Panc1 (cell line): ENCODE results near the gene ARHGAP25. TPM values are rescaled to one million over a fixed set of nuclear protein-coding genes. Genes with fewer than 3 reads are reported as not detected.

Source experiments
- ATAC-seq: fragments of 200-7000 bp; cut with Tn5 transposase; 2 replicates; pipeline ENCODE4 v1.9.1; 2020; ENCODE audit warnings: mild to moderate bottlenecking, moderate library complexity
- BruUV-seq: library from RNA; stranded (reverse); fragments of 400-500 nt; replicated peaks from 2 replicates; lab custom pipeline; 2021; lab: Mats Ljungman, UMichigan
- CTCF ChIA-PET: fragments of 300-600 bp; sonication (Branson Sonifier 250); formaldehyde crosslinking; loops from one replicate; lab custom pipeline; 2022; ENCODE audit warnings: antibody characterized with exemption; lab: Charles Lee
- POLR2A ChIA-PET: fragments of 300-600 bp; sonication (Branson Sonifier 250); formaldehyde crosslinking; loops from one replicate; lab custom pipeline; 2022; ENCODE audit warnings: antibody characterized with exemption; lab: Charles Lee
- DNase-seq: peaks from one replicate; pipeline ENCODE4 v3.0.0-alpha.2; 2010; ENCODE audit warnings: low read depth, low spot score
- H3K27ac ChIP-seq: 2 replicates; pipeline ENCODE4 v1.5.1; 2011; ENCODE audit warnings: mild to moderate bottlenecking, low read length, inconsistent platforms
- H3K27me3 ChIP-seq: fragments of 200-500 bp; sonication (Bioruptor generic); 2 replicates; pipeline ENCODE4 v1.6.0; 2014; ENCODE audit warnings: low read length, inconsistent platforms; ENCODE audit not compliant: control insufficient read depth, insufficient read depth
- H3K36me3 ChIP-seq: fragments of 200-500 bp; sonication (Bioruptor generic); 2 replicates; pipeline ENCODE4 v1.5.1; 2014; ENCODE audit warnings: inconsistent platforms, mild to moderate bottlenecking, low read length, moderate library complexity; ENCODE audit not compliant: control insufficient read depth, insufficient read depth
- H3K4me1 ChIP-seq: 2 replicates; pipeline ENCODE4 v1.5.1; 2011; ENCODE audit warnings: inconsistent platforms, mild to moderate bottlenecking, low read length, moderate library complexity; ENCODE audit not compliant: control insufficient read depth, insufficient read depth
- H3K4me3 ChIP-seq, 2 experiments: 2 replicates each; pipeline ENCODE4 v1.5.1; 2011 to 2012; ENCODE audit warnings: low read depth in 2 of 2, low read length in 2 of 2, mild to moderate bottlenecking in 2 of 2, inconsistent platforms in 1 of 2, moderate library complexity in 1 of 2
- H3K9me3 ChIP-seq: fragments of 200-500 bp; sonication (Bioruptor generic); 2 replicates; pipeline ENCODE4 v1.5.1; 2014; ENCODE audit warnings: low read depth, mild to moderate bottlenecking, inconsistent platforms, low read length, moderate library complexity; ENCODE audit not compliant: control insufficient read depth, insufficient read depth
- CTCF ChIP-seq: fragments of 450-650 bp; IDR thresholded peaks from 2 replicates; pipeline ENCODE4 v1.5.1; 2017; ENCODE audit warnings: mild to moderate bottlenecking
- POLR2AphosphoS5 ChIP-seq: IDR thresholded peaks from 2 replicates; pipeline ENCODE4 v1.6.1; 2012; ENCODE audit warnings: mild to moderate bottlenecking, low read depth, low read length, moderate library complexity
- SIN3A ChIP-seq: IDR thresholded peaks from 2 replicates; pipeline ENCODE4 v1.6.1; 2012; ENCODE audit warnings: low read depth, mild to moderate bottlenecking, low read length, moderate library complexity, borderline replicate concordance; ENCODE audit not compliant: insufficient read depth
- TCF7L2 ChIP-seq: IDR thresholded peaks from 2 replicates; pipeline ENCODE4 v1.6.1; 2011; ENCODE audit warnings: mild to moderate bottlenecking, low read depth, low read length, inconsistent platforms
- in situ Hi-C: cut with HindIII; loops from 2 replicates; pipeline ENCODE4 v1.10.0; 2016; ENCODE audit warnings: low sequenced_read_pairs, low pct_unique_long_range_greater_than_20kb
- intact Hi-C: fragments of 100-400 bp; cut with micrococcal nuclease; formaldehyde crosslinking; loops from one replicate; pipeline ENCODE4 v1.10.0; 2022; ENCODE audit not compliant: unreplicated experiment
- total RNA-seq: library from RNA; stranded (reverse); gene quantifications from one replicate; pipeline ENCODE4 v1.2.1, GENCODE V29; 2021; ENCODE audit not compliant: unreplicated experiment
- TF ChIP-seq, protein P1 (sequence below), 2 experiments: IDR thresholded peaks; 2 replicates each; pipeline ENCODE4 v1.6.1; 2011 to 2012; ENCODE audit warnings: low read depth in 2 of 2, control low read depth in 1 of 2, low read length in 1 of 2, mild to moderate bottlenecking in 1 of 2, moderate library complexity in 1 of 2; ENCODE audit not compliant: insufficient read depth in 1 of 2

ARHGAP25 gene
- total RNA-seq, 1 experiment from 2014 or later, result 0.49 TPM

GRCh38 chr2:68741238-68741637, 6.6 kb downstream of the ARHGAP25 start:
- no TSS peak for BruUV-seq
- ATAC-seq, result no peak
- no peak for DNase-seq
- Histone ChIP-seq H3K27ac (no peak overlapping the region), H3K27me3 (no peaks in the 10 kb centered on the region), H3K4me3 (no peak overlapping the region), H3K4me1 (no peaks in the 10 kb centered on the region), H3K9me3 (no peaks in the 10 kb centered on the region), H3K36me3 (no peaks in the 10 kb centered on the region)
- in situ Hi-C loops (no loop called here), intact Hi-C loops (no loop called here)
- ChIA-PET CTCF (interaction anchor here (0.9 kb wide), 1 partner anchor 146 kb away, joined by 3 read pairs; no protein-coding TSS in a partner anchor), POLR2A (no interaction called here)
- TF ChIP-seq, protein P1, sequence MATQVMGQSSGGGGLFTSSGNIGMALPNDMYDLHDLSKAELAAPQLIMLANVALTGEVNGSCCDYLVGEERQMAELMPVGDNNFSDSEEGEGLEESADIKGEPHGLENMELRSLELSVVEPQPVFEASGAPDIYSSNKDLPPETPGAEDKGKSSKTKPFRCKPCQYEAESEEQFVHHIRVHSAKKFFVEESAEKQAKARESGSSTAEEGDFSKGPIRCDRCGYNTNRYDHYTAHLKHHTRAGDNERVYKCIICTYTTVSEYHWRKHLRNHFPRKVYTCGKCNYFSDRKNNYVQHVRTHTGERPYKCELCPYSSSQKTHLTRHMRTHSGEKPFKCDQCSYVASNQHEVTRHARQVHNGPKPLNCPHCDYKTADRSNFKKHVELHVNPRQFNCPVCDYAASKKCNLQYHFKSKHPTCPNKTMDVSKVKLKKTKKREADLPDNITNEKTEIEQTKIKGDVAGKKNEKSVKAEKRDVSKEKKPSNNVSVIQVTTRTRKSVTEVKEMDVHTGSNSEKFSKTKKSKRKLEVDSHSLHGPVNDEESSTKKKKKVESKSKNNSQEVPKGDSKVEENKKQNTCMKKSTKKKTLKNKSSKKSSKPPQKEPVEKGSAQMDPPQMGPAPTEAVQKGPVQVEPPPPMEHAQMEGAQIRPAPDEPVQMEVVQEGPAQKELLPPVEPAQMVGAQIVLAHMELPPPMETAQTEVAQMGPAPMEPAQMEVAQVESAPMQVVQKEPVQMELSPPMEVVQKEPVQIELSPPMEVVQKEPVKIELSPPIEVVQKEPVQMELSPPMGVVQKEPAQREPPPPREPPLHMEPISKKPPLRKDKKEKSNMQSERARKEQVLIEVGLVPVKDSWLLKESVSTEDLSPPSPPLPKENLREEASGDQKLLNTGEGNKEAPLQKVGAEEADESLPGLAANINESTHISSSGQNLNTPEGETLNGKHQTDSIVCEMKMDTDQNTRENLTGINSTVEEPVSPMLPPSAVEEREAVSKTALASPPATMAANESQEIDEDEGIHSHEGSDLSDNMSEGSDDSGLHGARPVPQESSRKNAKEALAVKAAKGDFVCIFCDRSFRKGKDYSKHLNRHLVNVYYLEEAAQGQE (IDR thresholded peaks at IDR 0.05; ENCODE audit: insufficient read depth in 1 of 2, low read depth in 2 of 2, low read length in 1 of 2), result no peak
- TF ChIP-seq TCF7L2, result no peak
- no peak for TF ChIP-seq SIN3A
- no peak for TF ChIP-seq POLR2AphosphoS5
- no peak for TF ChIP-seq CTCF

- TF ChIP-seq TCF7L2 (no peak), SIN3A (no peak), CTCF (no peak), POLR2AphosphoS5 (no peak)
- TF ChIP-seq, protein P1 (IDR thresholded peaks at IDR 0.05; ENCODE audit: insufficient read depth in 1 of 2, low read depth in 2 of 2, low read length in 1 of 2), result no peak
- in situ Hi-C loops, result no loop called here
Observed at GRCh38 chr2:68741805-68742306, 7.2 kb downstream of the ARHGAP25 start.

More at GRCh38 chr2:68741805-68742306, 7.2 kb downstream of the ARHGAP25 start:
- H3K4me1 ChIP-seq, result no peaks in the 10 kb centered on the region
- no peaks in the 10 kb centered on the region for H3K36me3 ChIP-seq
- H3K27ac ChIP-seq, result no peak overlapping the region
- no peak overlapping the region for H3K4me3 ChIP-seq
- no peaks in the 10 kb centered on the region for H3K27me3 ChIP-seq
- DNase-seq, result no peak
- ChIA-PET CTCF (interaction anchor here (0.7 kb wide), 1 partner anchor 22 kb away, joined by 3 read pairs; no protein-coding TSS in a partner anchor), POLR2A (no interaction called here)
- no TSS peak for BruUV-seq
- ATAC-seq, result no peak
- intact Hi-C loops, result no loop called here
- H3K9me3 ChIP-seq, result no peaks in the 10 kb centered on the region
